GM06990 (cell line): ENCODE data around the gene LYRM1.

ENCODE experiments used
- DNase-seq: peaks from one replicate; pipeline ENCODE4 v3.0.0-alpha.2; 2011; ENCODE audit not compliant: insufficient read length; ENCODE audit errors: extremely low read depth
- H3K27me3 ChIP-seq: replicated peaks from 2 replicates; pipeline ENCODE4 v1.6.0; 2011; ENCODE audit warnings: low read length; ENCODE audit not compliant: control insufficient read depth, insufficient read depth
- H3K36me3 ChIP-seq: 2 replicates; pipeline ENCODE4 v1.5.1; 2011; ENCODE audit warnings: low read length; ENCODE audit not compliant: control insufficient read depth, insufficient read depth
- H3K4me3 ChIP-seq: replicated peaks from 2 replicates; pipeline ENCODE4 v1.5.1; 2011; ENCODE audit warnings: low read depth, mild to moderate bottlenecking, control low read depth, low read length
- TF ChIP-seq, protein P1 (sequence below): IDR thresholded peaks from 2 replicates; pipeline ENCODE4 v1.5.1; 2011; ENCODE audit warnings: low read length, control low read depth, mild to moderate bottlenecking, inconsistent platforms; ENCODE audit not compliant: insufficient read depth, poor library complexity, severe bottlenecking

LYRM1 gene

DNA sequence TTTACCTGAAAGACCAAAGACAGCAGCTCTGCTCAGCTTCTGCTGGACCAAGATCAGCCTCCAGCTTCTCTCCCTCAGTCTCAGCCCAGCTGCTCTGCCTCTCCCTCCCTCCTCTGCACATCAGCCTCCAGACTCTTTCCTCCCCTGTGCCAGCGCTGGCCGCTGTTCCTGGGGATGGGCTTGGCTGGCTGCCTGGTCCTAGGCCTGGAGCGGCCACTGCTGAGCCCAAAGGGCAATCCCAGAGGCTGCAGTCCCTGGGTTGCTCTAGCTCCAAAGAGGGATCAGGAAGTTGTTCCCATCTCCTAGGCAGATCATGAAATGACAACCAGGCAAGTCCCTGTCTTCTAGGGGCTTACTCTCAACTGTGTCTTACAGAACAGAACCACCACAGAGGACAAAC lies 31.7 kb upstream of the LYRM1 start:
- DNase-seq = no peak
- Histone ChIP-seq H3K36me3 (peaks cover 1% of the 10 kb centered on the region), H3K27me3 (no peaks in the 10 kb centered on the region), H3K4me3 (no peak overlapping the region)
- TF ChIP-seq, protein P1, sequence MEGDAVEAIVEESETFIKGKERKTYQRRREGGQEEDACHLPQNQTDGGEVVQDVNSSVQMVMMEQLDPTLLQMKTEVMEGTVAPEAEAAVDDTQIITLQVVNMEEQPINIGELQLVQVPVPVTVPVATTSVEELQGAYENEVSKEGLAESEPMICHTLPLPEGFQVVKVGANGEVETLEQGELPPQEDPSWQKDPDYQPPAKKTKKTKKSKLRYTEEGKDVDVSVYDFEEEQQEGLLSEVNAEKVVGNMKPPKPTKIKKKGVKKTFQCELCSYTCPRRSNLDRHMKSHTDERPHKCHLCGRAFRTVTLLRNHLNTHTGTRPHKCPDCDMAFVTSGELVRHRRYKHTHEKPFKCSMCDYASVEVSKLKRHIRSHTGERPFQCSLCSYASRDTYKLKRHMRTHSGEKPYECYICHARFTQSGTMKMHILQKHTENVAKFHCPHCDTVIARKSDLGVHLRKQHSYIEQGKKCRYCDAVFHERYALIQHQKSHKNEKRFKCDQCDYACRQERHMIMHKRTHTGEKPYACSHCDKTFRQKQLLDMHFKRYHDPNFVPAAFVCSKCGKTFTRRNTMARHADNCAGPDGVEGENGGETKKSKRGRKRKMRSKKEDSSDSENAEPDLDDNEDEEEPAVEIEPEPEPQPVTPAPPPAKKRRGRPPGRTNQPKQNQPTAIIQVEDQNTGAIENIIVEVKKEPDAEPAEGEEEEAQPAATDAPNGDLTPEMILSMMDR = no peak

DNA sequence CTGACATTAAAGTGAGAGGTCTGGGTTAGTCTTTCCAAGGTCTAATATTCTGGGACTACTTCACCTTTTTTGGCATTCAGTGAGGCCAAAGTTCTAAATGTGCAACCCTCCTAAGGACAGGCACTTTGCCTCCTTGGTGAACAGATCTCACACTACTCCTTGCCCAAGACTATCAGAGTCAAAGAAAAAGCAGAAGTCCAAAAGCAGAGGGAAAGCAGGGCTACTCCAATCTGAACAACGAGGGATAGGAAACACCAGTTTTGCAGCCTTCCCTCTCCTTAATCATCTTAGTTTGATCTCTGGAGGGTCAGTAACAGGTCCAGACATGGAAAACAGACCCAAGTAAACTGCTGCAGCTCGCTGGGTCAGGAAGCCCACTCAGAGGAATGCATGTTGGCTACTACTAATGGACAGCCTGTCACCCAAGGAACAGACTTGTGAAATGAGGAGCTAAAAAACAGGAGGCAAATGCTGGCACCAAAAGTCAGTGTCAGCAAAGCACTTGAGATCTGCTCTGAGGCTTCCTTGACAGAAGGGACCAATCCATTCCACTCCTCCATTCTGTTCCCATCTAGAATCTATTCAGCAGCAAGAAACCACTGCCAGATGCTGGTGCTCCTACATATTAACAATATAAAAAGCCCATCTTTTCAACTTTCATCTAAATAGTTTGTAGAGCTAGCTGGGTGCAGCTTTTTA lies 30.3 kb upstream of the LYRM1 start:
- Histone ChIP-seq H3K4me3 (no peak overlapping the region), H3K36me3 (peaks cover 1% of the 10 kb centered on the region), H3K27me3 (no peaks in the 10 kb centered on the region)
- TF ChIP-seq, protein P1 = no peak
- no peak for DNase-seq

DNA sequence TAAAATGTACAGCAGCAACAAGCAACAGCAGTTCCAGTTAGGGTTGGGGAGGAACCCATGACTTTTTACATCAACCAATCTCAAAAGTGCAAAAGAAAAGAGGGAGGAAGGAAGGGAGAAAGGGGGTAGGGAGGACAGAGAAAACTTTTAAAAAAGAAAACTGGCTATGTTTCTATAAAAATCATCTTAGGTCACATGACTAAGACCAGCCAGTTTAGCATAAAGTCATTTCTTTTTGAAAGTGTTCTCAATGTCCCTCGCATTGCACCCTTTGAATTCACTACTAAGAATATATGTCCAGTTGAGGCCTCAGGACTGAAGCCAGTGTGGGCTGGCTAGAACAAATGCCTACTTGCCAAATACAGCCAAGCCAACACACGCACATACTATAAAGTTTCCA lies 29.3 kb upstream of the LYRM1 start:
- Histone ChIP-seq H3K27me3 (no peaks in the 10 kb centered on the region), H3K36me3 (peaks cover 1% of the 10 kb centered on the region), H3K4me3 (no peak overlapping the region)
- TF ChIP-seq, protein P1 = no peak
- DNase-seq = no peak

DNA sequence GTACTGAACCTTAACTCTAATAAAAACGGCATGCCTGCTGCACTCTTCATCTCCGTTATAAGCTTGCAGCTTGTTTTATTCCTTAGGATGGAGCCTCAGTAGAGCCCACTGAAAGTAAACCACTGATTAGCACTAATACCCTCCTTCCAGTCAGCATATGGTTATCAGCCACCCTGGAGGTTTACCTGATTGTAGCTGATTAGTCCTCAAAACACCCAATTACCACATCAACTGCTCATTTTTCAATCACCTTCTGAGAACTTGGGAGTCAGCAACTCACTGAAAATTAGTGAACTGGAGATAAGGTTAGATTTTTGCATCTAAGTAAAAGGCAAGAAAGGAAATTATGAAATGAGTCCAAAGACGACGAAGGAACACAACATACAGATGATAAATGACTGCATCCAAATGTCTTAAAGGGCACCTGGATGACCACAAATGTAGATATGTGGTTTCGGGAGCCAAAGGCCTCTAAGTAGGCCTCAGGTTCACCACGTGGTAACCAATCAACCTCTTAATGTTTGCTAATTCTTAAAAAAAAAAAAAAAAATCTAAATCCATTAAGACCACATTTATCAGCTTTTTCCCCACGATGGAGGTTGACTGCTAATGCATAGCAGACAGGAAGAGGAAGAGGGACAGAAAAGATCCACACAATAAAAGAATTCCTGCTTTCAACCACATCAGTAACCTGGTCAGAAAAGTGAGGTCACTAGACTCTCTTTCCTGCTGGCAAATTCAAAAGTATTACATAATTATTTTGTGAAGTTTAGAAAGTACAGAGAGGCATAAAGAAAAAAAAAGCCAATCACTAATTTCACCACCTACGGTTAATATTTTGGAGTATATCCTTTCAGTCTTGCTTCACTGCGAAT lies 28.4 kb upstream of the LYRM1 start:
- Histone ChIP-seq H3K4me3 (no peak overlapping the region), H3K36me3 (peaks cover 1% of the 10 kb centered on the region), H3K27me3 (no peaks in the 10 kb centered on the region)
- DNase-seq = no peak
- TF ChIP-seq, protein P1 = no peak

DNA sequence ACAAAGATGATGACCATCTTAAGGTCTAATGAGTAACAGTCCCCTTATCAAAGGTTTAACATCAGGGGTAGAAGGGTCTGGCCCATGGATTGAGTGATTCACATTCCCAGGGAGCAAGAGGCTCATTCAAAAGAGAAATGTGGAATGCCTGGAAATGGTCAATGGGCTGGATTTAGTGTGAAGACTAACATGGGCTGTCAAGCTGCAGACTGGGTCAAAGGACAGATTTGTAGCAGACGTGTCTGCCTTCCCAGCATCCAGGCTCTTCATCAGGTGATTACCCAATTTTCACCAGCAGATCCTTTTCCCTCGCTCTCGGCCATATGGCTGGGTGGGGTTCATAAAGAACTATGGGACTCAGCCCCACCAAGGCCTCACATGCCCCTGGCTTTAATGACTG lies 27.2 kb upstream of the LYRM1 start:
- no peak for DNase-seq
- no peaks in the 10 kb centered on the region for H3K36me3 ChIP-seq
- no peaks in the 10 kb centered on the region for H3K27me3 ChIP-seq
- TF ChIP-seq, protein P1 = no peak
- no peak overlapping the region for H3K4me3 ChIP-seq
